ENCODE results near the gene HS6ST2.

Gene HS6ST2

GRCh38 chrX:132757066-132757623, 201.3 kb downstream of the HS6ST2 start:
- Histone ChIP-seq H3K79me2 (ENCODE audit: control insufficient read depth, insufficient read depth, low read length, unreplicated experiment) (no peaks in the 10 kb centered on the region), H2AFZ (ENCODE audit: low read length, unreplicated experiment) (no peak overlapping the region), H3K36me3 (ENCODE audit: insufficient read depth, low read length) (no peaks in the 10 kb centered on the region), H3K27me3 (ENCODE audit: insufficient read depth, low read length) (no peaks in the 10 kb centered on the region), H3K4me1 (ENCODE audit: control insufficient read depth, insufficient read depth, low read length, unreplicated experiment) (no peaks in the 10 kb centered on the region), H3K4me3 (ENCODE audit: low read depth, low read length) (no peak overlapping the region), H3K27ac (ENCODE audit: low read depth, low read length) (no peak overlapping the region)

- Histone ChIP-seq H3K4me3 (ENCODE audit: low read depth, low read length) (no peak overlapping the region), H3K4me1 (ENCODE audit: control insufficient read depth, insufficient read depth, low read length, unreplicated experiment) (no peaks in the 10 kb centered on the region), H3K27me3 (ENCODE audit: insufficient read depth, low read length) (no peaks in the 10 kb centered on the region), H3K36me3 (ENCODE audit: insufficient read depth, low read length) (no peaks in the 10 kb centered on the region), H3K79me2 (ENCODE audit: control insufficient read depth, insufficient read depth, low read length, unreplicated experiment) (no peaks in the 10 kb centered on the region), H2AFZ (ENCODE audit: low read length, unreplicated experiment) (no peak overlapping the region), H3K27ac (ENCODE audit: low read depth, low read length) (no peak overlapping the region)
Observed at GRCh38 chrX:132756439-132756838, 202.0 kb downstream of the HS6ST2 start.

- Histone ChIP-seq H3K4me3 (ENCODE audit: low read depth, low read length) (no peak overlapping the region), H3K4me1 (ENCODE audit: control insufficient read depth, insufficient read depth, low read length, unreplicated experiment) (no peaks in the 10 kb centered on the region), H3K27me3 (ENCODE audit: insufficient read depth, low read length) (no peaks in the 10 kb centered on the region), H3K36me3 (ENCODE audit: insufficient read depth, low read length) (no peaks in the 10 kb centered on the region), H3K79me2 (ENCODE audit: control insufficient read depth, insufficient read depth, low read length, unreplicated experiment) (no peaks in the 10 kb centered on the region), H3K27ac (ENCODE audit: low read depth, low read length) (no peak overlapping the region), H2AFZ (ENCODE audit: low read length, unreplicated experiment) (no peak overlapping the region)
Observed at GRCh38 chrX:132751063-132751690, 207.3 kb downstream of the HS6ST2 start.

GRCh38 chrX:132750331-132751062, 207.9 kb downstream of the HS6ST2 start:
- Histone ChIP-seq H3K27ac (ENCODE audit: low read depth, low read length) (no peak overlapping the region), H3K4me3 (ENCODE audit: low read depth, low read length) (no peak overlapping the region), H3K27me3 (ENCODE audit: insufficient read depth, low read length) (no peaks in the 10 kb centered on the region), H2AFZ (ENCODE audit: low read length, unreplicated experiment) (no peak overlapping the region), H3K36me3 (ENCODE audit: insufficient read depth, low read length) (no peaks in the 10 kb centered on the region), H3K79me2 (ENCODE audit: control insufficient read depth, insufficient read depth, low read length, unreplicated experiment) (no peaks in the 10 kb centered on the region), H3K4me1 (ENCODE audit: control insufficient read depth, insufficient read depth, low read length, unreplicated experiment) (no peaks in the 10 kb centered on the region)

- no peak overlapping the region for H3K4me3 ChIP-seq (ENCODE audit: low read depth, low read length)
- no peaks in the 10 kb centered on the region for H3K27me3 ChIP-seq (ENCODE audit: insufficient read depth, low read length)
- no peaks in the 10 kb centered on the region for H3K79me2 ChIP-seq (ENCODE audit: control insufficient read depth, insufficient read depth, low read length, unreplicated experiment)
Observed at GRCh38 chrX:132749406-132749805, 209.0 kb downstream of the HS6ST2 start.

GRCh38 chrX:132748909-132749308, 209.5 kb downstream of the HS6ST2 start:
- Histone ChIP-seq H2AFZ (ENCODE audit: low read length, unreplicated experiment) (no peak overlapping the region), H3K27ac (ENCODE audit: low read depth, low read length) (no peak overlapping the region), H3K27me3 (ENCODE audit: insufficient read depth, low read length) (no peaks in the 10 kb centered on the region), H3K4me3 (ENCODE audit: low read depth, low read length) (no peak overlapping the region), H3K4me1 (ENCODE audit: control insufficient read depth, insufficient read depth, low read length, unreplicated experiment) (no peaks in the 10 kb centered on the region), H3K36me3 (ENCODE audit: insufficient read depth, low read length) (no peaks in the 10 kb centered on the region), H3K79me2 (ENCODE audit: control insufficient read depth, insufficient read depth, low read length, unreplicated experiment) (no peaks in the 10 kb centered on the region)

More at GRCh38 chrX:132749406-132749805, 209.0 kb downstream of the HS6ST2 start:
- Histone ChIP-seq H3K27ac (ENCODE audit: low read depth, low read length) (no peak overlapping the region), H3K36me3 (ENCODE audit: insufficient read depth, low read length) (no peaks in the 10 kb centered on the region), H3K4me1 (ENCODE audit: control insufficient read depth, insufficient read depth, low read length, unreplicated experiment) (no peaks in the 10 kb centered on the region), H2AFZ (ENCODE audit: low read length, unreplicated experiment) (no peak overlapping the region)

GRCh38 chrX:132748268-132748667, 210.2 kb downstream of the HS6ST2 start:
- Histone ChIP-seq H3K27me3 (ENCODE audit: insufficient read depth, low read length) (no peaks in the 10 kb centered on the region), H3K4me3 (ENCODE audit: low read depth, low read length) (no peak overlapping the region), H3K4me1 (ENCODE audit: control insufficient read depth, insufficient read depth, low read length, unreplicated experiment) (no peaks in the 10 kb centered on the region), H2AFZ (ENCODE audit: low read length, unreplicated experiment) (no peak overlapping the region), H3K79me2 (ENCODE audit: control insufficient read depth, insufficient read depth, low read length, unreplicated experiment) (no peaks in the 10 kb centered on the region), H3K36me3 (ENCODE audit: insufficient read depth, low read length) (no peaks in the 10 kb centered on the region), H3K27ac (ENCODE audit: low read depth, low read length) (no peak overlapping the region)

GRCh38 chrX:132745593-132745992, 212.8 kb downstream of the HS6ST2 start:
- Histone ChIP-seq H3K27me3 (ENCODE audit: insufficient read depth, low read length) (no peaks in the 10 kb centered on the region), H3K4me1 (ENCODE audit: control insufficient read depth, insufficient read depth, low read length, unreplicated experiment) (no peaks in the 10 kb centered on the region)

GRCh38 chrX:132744470-132744869, 214.0 kb downstream of the HS6ST2 start:
- H3K4me3 ChIP-seq (ENCODE audit: low read depth, low read length): no peak overlapping the region
- no peaks in the 10 kb centered on the region for H3K36me3 ChIP-seq (ENCODE audit: insufficient read depth, low read length)
- no peak overlapping the region for H2AFZ ChIP-seq (ENCODE audit: low read length, unreplicated experiment)
- no peaks in the 10 kb centered on the region for H3K79me2 ChIP-seq (ENCODE audit: control insufficient read depth, insufficient read depth, low read length, unreplicated experiment)
- no peak overlapping the region for H3K27ac ChIP-seq (ENCODE audit: low read depth, low read length)
- no peaks in the 10 kb centered on the region for H3K4me1 ChIP-seq (ENCODE audit: control insufficient read depth, insufficient read depth, low read length, unreplicated experiment)
- H3K27me3 ChIP-seq (ENCODE audit: insufficient read depth, low read length): no peaks in the 10 kb centered on the region

More at GRCh38 chrX:132745593-132745992, 212.8 kb downstream of the HS6ST2 start:
- no peak overlapping the region for H3K4me3 ChIP-seq (ENCODE audit: low read depth, low read length)
- H3K36me3 ChIP-seq (ENCODE audit: insufficient read depth, low read length): no peaks in the 10 kb centered on the region
- H2AFZ ChIP-seq (ENCODE audit: low read length, unreplicated experiment): no peak overlapping the region
- H3K79me2 ChIP-seq (ENCODE audit: control insufficient read depth, insufficient read depth, low read length, unreplicated experiment): no peaks in the 10 kb centered on the region
- no peak overlapping the region for H3K27ac ChIP-seq (ENCODE audit: low read depth, low read length)

GRCh38 chrX:132743086-132743485, 215.3 kb downstream of the HS6ST2 start:
- no peaks in the 10 kb centered on the region for H3K4me1 ChIP-seq (ENCODE audit: control insufficient read depth, insufficient read depth, low read length, unreplicated experiment)
- no peak overlapping the region for H3K27ac ChIP-seq (ENCODE audit: low read depth, low read length)
- no peak overlapping the region for H3K4me3 ChIP-seq (ENCODE audit: low read depth, low read length)
- H3K36me3 ChIP-seq (ENCODE audit: insufficient read depth, low read length): no peaks in the 10 kb centered on the region
- no peaks in the 10 kb centered on the region for H3K79me2 ChIP-seq (ENCODE audit: control insufficient read depth, insufficient read depth, low read length, unreplicated experiment)
- no peak overlapping the region for H2AFZ ChIP-seq (ENCODE audit: low read length, unreplicated experiment)
- H3K27me3 ChIP-seq (ENCODE audit: insufficient read depth, low read length): no peaks in the 10 kb centered on the region

GRCh38 chrX:132742246-132742645, 216.2 kb downstream of the HS6ST2 start:
- H3K79me2 ChIP-seq (ENCODE audit: control insufficient read depth, insufficient read depth, low read length, unreplicated experiment): no peaks in the 10 kb centered on the region
- no peaks in the 10 kb centered on the region for H3K27me3 ChIP-seq (ENCODE audit: insufficient read depth, low read length)
- no peak overlapping the region for H3K27ac ChIP-seq (ENCODE audit: low read depth, low read length)

More at GRCh38 chrX:132742246-132742645, 216.2 kb downstream of the HS6ST2 start:
- no peak overlapping the region for H2AFZ ChIP-seq (ENCODE audit: low read length, unreplicated experiment)
- H3K4me3 ChIP-seq (ENCODE audit: low read depth, low read length): no peak overlapping the region
- H3K4me1 ChIP-seq (ENCODE audit: control insufficient read depth, insufficient read depth, low read length, unreplicated experiment): no peaks in the 10 kb centered on the region
- H3K36me3 ChIP-seq (ENCODE audit: insufficient read depth, low read length): no peaks in the 10 kb centered on the region

All from ACC112 (cell line).